ENCODE results near the gene BIN2.
A peak's percentile ranks its signal among the peaks of the same experiment; 100 is the strongest.
"Not testable (repeated sequence)": the region's sequence is repeated elsewhere in the genome, so short reads cannot be mapped to it uniquely, and the experiment has no call there.

Gene BIN2

DNA sequence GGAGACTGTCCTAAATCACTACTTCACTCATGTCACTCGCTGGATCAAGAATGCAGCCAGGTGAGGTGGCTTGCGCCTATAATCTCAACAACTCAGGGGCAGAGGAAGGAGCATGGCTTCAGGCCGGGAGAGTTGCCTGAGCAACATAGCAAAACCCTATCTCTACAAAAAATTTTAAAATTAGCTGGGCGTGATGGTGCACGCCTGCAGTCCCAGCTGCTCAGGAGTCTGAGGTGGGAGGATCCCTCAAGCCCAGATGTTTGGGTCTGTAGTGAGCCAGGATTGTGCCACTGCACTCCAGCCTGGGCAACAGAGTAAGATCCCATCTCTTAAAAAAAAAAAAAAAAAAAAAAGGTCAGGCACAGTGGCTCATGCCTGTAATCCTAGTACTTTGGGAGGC is 59.7 kb downstream of the BIN2 start:
- DNase-seq (ENCODE audit: low read depth in 2 of 2), result no peak
- TF ChIP-seq, protein P1, sequence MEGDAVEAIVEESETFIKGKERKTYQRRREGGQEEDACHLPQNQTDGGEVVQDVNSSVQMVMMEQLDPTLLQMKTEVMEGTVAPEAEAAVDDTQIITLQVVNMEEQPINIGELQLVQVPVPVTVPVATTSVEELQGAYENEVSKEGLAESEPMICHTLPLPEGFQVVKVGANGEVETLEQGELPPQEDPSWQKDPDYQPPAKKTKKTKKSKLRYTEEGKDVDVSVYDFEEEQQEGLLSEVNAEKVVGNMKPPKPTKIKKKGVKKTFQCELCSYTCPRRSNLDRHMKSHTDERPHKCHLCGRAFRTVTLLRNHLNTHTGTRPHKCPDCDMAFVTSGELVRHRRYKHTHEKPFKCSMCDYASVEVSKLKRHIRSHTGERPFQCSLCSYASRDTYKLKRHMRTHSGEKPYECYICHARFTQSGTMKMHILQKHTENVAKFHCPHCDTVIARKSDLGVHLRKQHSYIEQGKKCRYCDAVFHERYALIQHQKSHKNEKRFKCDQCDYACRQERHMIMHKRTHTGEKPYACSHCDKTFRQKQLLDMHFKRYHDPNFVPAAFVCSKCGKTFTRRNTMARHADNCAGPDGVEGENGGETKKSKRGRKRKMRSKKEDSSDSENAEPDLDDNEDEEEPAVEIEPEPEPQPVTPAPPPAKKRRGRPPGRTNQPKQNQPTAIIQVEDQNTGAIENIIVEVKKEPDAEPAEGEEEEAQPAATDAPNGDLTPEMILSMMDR (IDR thresholded peaks at IDR 0.05; ENCODE audit: low read depth, low read length), result no peak
- H3K4me3 ChIP-seq (replicated peaks in 1 of 2; ENCODE audit: low read depth in 2 of 2, low read length in 2 of 2), result no peak overlapping the region

DNA sequence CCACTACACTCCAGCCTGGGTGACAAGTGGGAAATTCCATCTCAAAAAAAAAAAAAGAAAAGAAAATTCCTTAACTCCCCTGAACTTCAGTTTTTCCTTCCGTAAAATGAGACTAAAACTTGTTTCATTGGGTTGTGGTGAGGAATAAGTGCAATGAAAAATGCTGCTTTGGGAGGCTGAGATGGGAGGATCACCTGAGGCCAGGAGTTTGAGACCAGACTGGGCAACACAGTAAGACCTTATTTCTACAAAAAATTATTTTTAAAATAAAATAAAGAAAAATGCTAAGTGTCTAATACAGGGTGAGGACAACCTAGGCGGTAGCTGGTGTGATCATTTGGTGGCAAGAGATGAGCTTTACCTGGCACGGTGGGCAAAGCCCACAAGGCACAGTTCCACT is 60.6 kb downstream of the BIN2 start:
- TF ChIP-seq, protein P1 (IDR thresholded peaks at IDR 0.05; ENCODE audit: low read depth, low read length), result no peak

DNA sequence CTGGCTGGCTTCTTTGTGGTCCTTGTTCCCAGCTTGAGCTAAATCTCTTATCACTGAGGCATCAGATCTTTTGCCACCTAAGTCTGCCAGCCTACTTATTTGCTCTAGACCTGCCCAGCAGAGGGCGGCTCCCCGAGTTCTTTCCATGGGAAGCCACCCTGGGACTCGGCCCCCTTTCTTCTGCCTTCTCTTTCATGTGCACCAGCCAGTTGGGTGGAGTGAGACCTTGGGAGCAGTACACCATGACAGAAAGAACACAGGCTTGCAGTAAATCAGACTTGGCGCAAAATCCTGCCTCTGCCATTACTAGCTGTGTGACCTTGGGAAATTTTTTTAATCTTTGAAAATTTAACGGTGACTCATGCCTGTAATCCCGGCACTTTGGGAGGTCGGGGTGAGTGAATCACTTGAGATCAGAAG is 61.2 kb downstream of the BIN2 start:
- DNase-seq (ENCODE audit: low read depth in 2 of 2), result peak; percentile 39 to 70
- H3K4me3 ChIP-seq (replicated peaks in 1 of 2; ENCODE audit: low read depth in 2 of 2, low read length in 2 of 2), result no peak overlapping the region
- TF ChIP-seq, protein P1 (IDR thresholded peaks at IDR 0.05; ENCODE audit: low read depth, low read length), result peak; percentile 49

More for the DNA sequence above, 60.6 kb downstream of the BIN2 start:
- DNase-seq (ENCODE audit: low read depth in 2 of 2), result no peak
- no peak overlapping the region for H3K4me3 ChIP-seq (replicated peaks in 1 of 2; ENCODE audit: low read depth in 2 of 2, low read length in 2 of 2)

DNA sequence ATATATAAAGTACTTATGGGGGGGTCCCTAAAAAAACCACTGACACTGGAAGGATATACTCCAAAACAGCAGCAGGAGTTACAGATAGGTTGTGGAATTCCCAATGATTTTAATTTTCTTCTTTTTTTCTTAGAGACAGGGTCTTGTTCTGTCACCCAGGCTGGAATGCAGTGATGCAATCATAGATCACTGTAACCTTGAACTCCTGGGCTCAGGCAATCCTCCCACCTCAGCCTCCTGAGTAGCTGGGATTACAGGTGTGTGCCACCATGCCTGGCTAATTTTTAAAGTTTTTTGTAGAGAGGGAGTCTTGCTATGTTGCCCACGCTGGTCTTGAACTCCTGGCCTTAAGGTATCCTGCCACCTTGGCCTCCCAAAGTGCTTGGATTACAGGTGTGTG is 64.4 kb downstream of the BIN2 start:
- DNase-seq (ENCODE audit: low read depth in 2 of 2); H3K4me3 ChIP-seq (replicated peaks in 1 of 2; ENCODE audit: low read depth in 2 of 2, low read length in 2 of 2): not testable (repeated sequence)

DNA sequence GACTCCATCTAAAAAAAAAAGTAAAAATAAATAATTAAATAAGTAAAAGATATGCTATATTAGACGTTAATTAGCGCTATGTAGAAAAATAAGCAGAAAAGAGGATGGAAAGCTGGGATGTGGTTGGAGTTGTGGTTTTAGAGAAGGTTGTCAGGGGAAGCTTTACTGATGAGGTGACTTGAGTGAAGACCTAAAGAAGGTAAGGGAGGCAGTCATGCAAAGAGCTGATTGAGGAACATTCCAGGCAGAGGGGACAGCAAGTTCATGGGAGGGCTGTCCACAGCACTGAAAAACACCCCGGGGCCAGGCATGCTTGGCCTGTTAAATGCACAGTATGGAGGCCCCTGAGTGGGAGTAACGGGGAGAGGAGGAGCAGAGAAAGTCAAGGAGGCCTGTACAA is 69.4 kb downstream of the BIN2 start:
- no peak overlapping the region for H3K4me3 ChIP-seq (replicated peaks in 1 of 2; ENCODE audit: low read depth in 2 of 2, low read length in 2 of 2)
- DNase-seq (ENCODE audit: low read depth in 2 of 2), result no peak
- TF ChIP-seq, protein P1 (IDR thresholded peaks at IDR 0.05; ENCODE audit: low read depth, low read length), result no peak

DNA sequence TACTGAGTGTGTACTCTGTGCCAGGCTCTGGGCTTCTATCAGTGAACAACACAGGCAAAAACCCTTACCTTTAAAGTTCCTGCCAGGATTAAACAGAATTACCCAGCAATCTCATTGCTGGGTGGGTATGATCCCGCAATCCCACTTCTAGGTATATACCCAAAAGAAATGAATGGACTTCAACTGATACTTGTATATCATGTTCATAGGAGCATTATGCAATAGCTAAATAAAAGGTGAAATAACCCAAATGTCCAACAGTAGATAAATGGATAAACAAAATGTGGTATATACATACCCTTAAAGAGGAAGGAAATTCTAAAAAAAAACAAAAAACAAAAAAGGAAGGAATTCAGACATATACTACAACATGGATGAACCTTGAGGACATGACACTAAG is 70.7 kb downstream of the BIN2 start:
- TF ChIP-seq, protein P1 (IDR thresholded peaks at IDR 0.05; ENCODE audit: low read depth, low read length), result no peak
- DNase-seq (ENCODE audit: low read depth in 2 of 2), result no peak
- no peak overlapping the region for H3K4me3 ChIP-seq (replicated peaks in 1 of 2; ENCODE audit: low read depth in 2 of 2, low read length in 2 of 2)

DNA sequence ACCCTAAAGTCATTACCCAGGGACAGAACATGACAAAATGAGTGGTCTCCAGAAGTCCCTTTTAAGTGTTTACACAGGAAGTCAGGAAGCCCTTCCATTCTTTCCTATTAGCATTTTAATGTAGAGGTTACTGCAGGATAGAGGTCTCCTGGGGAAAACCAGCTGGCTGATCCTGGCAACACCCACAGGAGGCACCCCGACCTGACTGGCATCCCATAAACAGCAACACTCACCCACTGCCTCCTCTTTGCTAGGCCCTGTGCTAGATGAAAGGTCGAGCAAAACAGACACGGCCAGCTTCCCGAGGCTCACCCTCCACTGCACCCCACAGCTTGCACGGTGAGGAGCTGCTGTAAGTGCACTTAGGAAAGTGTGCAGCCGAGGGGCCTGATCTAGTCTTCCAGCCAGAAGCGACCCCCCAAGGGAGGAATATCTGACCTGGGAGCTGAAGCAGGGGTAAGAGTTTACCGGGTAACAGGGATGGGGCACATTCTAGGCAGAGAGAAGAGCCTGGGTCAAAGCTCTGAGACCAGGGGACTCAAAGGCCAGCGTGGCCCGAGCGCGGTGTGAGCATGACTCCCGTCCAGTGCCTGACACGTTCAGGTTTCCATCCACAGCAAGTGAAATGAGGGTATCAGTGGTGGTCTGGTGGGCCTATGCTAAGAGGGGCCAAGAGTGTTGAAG is 76.3 kb downstream of the BIN2 start:
- TF ChIP-seq, protein P1 (IDR thresholded peaks at IDR 0.05; ENCODE audit: low read depth, low read length), result no peak

More for the DNA sequence above, 76.3 kb downstream of the BIN2 start:
- DNase-seq (ENCODE audit: low read depth in 2 of 2), result no peak
- no peak overlapping the region for H3K4me3 ChIP-seq (replicated peaks in 1 of 2; ENCODE audit: low read depth in 2 of 2, low read length in 2 of 2)
